GM21515 (cell line): ENCODE results near the gene AMPD2.

Experiments used
- ATAC-seq: cut with Tn5 transposase; IDR thresholded peaks from one replicate; pipeline ENCODE4 v1.9.1; 2021; ENCODE audit not compliant: unreplicated experiment

The AMPD2 gene

GRCh38 chr1:109630081-109630897 lies 10.7 kb downstream of the AMPD2 start:
- ATAC-seq: no peak

- no peak for ATAC-seq
These were observed 11.4 kb downstream of the AMPD2 start for GRCh38 chr1:109630898-109631512.

DNA sequence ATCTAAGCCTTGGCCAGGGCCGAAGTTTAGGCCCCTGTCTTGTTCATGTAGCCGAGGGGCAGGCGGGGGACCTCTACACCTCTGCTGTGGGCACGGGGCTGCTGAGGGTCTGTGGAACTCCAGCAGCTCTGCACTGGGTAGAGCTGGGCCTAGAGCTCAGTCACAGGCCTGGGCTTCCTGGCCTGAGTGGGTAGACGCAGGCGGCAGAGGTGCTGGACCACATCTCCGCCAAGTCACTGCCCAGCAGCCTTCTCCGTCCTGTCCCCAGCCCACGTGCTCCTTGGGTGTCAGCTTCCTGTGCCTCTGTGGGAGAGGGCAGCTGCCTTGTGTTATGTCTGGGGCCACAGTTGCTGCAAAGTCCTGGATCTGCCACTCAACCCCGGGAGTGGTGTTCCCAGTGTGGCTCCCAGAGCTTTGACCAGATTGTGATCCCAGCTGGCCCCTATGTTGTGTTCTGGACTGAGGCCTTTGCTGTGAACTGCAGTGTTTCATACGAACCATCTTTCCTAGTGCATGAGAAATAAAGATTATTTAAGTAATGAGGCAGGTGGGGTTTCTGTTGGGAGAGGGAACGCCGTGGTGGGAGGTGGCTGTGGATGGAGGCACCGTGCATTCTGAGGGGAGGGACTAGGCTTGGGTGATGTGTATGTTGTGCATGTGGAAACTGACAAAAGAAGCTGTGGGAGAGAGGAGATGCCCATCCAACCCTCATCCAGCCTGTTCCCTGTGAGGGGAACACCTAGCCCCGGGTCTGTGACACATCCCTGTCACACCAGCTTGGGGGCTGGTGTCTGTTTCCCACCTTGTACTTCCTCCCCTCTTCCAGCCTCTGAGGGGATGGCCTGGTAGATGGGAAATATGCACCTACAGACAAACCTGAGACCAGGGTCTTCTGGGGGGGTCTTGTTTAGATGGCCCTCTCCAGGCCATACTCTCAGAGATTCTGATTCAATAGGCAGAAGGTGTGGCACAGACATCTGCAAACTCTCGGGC lies 12.2 kb downstream of the AMPD2 start:
- no peak for ATAC-seq

- no peak for ATAC-seq
These were observed 13.2 kb downstream of the AMPD2 start for GRCh38 chr1:109632671-109633346.

- ATAC-seq: no peak
These were observed 14.7 kb downstream of the AMPD2 start for GRCh38 chr1:109634292-109634691.

DNA sequence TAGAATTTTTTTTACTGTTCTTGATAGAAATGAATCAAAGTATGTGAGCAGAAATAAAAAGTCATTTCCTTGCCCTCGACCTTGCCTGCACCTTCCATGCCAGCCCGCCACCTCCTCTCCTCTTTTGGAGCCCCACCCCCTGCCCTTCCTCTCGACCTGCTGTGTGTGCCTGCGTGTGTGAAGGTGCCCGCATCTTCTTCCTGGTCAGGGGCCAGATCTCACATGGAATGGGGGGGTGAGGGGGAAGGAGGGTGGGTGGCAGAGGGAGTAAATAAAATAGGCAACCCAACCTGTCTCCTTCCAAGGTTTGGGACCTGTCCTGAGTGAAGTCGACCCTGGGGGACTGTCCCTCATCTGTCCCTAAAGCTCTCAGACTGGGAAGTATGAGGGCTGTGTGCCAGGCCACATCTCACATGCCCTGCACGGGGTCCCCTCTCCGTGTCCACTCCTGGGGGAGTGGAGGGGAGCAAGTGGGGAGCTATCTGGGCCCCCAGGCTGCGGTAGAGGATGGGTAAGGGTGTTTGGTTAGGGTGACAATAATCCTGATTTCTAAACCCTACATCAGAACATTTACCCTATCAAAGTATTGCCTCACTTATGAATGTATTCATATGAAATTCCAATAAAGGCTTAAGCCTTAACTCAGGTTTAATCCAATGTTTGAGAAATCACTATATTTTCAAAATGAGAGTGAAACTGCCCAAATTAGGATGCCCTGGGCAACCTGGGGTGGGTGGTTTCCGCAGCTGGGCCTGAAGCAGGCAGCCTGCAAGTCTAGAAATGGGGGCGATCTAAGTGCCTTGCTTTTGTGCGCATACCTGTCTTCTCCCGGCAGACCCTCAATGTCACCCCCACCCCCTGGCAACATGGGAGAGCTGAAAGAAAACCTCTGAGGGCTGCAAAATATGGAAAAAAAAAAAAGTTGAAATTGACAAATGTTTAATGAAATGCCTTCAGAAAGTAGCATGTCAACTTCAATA lies 15.4 kb downstream of the AMPD2 start:
- ATAC-seq: no peak

GRCh38 chr1:109635862-109636200 lies 16.2 kb downstream of the AMPD2 start:
- no peak for ATAC-seq

- no peak for ATAC-seq
These were observed 16.7 kb downstream of the AMPD2 start for GRCh38 chr1:109636201-109636952.

- no peak for ATAC-seq
These were observed 17.8 kb downstream of the AMPD2 start for GRCh38 chr1:109637446-109637845.

- no peak for ATAC-seq
These were observed 19.6 kb downstream of the AMPD2 start for GRCh38 chr1:109639063-109639840.

- ATAC-seq: no peak
These were observed 20.2 kb downstream of the AMPD2 start for GRCh38 chr1:109639841-109640184.

- ATAC-seq: no peak
These were observed 20.7 kb downstream of the AMPD2 start for GRCh38 chr1:109640285-109640865.

GRCh38 chr1:109641078-109641740 lies 21.6 kb downstream of the AMPD2 start:
- ATAC-seq: no peak

DNA sequence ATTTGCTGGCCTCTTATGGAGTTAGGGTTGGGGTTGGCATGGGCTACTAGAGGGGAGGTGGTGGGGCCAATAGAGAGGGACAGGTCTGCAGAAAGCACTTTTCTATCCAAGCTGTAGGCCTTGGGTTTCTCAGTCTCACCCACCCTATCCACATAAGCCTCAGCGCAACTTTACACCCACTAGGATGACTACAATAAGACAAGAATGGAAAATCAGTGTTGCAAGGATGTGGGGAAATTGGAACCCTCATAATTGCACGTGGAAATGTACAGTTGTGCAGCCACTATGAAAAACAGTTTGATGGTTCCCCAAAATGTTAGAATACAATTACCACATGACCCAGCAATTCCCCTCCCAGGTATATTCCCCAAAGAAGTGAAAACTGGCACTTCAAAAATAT lies 22.2 kb downstream of the AMPD2 start:
- no peak for ATAC-seq

DNA sequence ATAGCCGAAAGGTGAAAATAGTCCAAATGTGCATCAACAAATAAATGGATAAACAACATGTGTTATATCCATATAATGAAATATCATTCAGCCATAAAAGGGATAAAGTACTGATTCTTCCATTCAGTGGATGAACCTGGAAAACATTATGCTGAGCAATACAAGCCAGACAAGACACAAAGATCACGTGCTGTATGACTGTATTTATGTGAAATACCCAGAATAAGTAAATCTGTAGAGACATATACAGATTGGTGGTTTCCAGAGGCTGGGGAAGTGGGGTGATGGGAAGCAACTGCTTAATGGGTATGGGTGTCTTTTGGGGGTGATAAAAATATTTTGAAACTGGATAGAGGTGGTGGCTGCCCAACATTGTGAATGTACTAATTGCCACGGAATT lies 23.0 kb downstream of the AMPD2 start:
- no peak for ATAC-seq

- ATAC-seq: peak; percentile 77
These were observed 24.0 kb downstream of the AMPD2 start for GRCh38 chr1:109643385-109644230.

DNA sequence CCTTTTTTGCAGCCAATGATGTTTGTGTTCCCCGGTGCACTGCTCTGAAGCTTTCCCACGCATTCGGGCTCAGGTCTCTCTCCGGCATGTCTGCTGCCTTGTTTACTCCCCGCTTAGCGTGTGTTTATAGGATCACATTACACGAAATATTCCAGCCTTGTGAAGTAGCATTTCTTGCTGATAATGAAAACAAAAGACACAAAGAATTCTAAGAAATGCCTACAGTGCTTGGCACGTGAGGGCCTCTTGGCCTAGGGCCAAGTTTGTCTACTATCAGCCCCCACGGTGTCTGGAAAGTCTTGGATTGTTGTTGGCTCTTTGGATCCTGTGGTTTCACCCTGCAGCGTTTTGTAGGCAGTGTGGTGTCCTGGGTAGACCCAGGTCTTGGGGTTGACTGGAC lies 25.0 kb downstream of the AMPD2 start:
- ATAC-seq: no peak
